H9 (cell line): ENCODE measurements around the gene AHDC1. TPM values are rescaled to one million over a fixed set of nuclear protein-coding genes. Genes with fewer than 3 reads are reported as not detected.

Source experiments
- DNase-seq: peaks from one replicate; pipeline ENCODE4 v3.0.0-alpha.2; 2017
- H2AFZ ChIP-seq: one replicate; pipeline ENCODE4 v1.6.1; 2013; ENCODE audit warnings: mild to moderate bottlenecking, low read length, control low read depth, moderate library complexity
- H2AK5ac ChIP-seq: 2 replicates; pipeline ENCODE4 v1.6.1; 2013; ENCODE audit warnings: low read length, control low read depth, mixed read lengths; ENCODE audit not compliant: insufficient read length
- H2BK120ac ChIP-seq: one replicate; pipeline ENCODE4 v1.6.1; 2013; ENCODE audit warnings: low read depth, mild to moderate bottlenecking, low read length, control low read depth, inconsistent platforms; ENCODE audit not compliant: poor library complexity, severe bottlenecking
- H2BK12ac ChIP-seq: 2 replicates; pipeline ENCODE4 v1.6.1; 2013; ENCODE audit warnings: low read length, control low read depth, mixed read lengths, low read depth; ENCODE audit not compliant: insufficient read length
- H2BK15ac ChIP-seq: 2 replicates; pipeline ENCODE4 v1.6.1; 2013; ENCODE audit warnings: low read depth, low read length, control low read depth
- H2BK20ac ChIP-seq: one replicate; pipeline ENCODE4 v1.6.1; 2013; ENCODE audit warnings: low read depth, mild to moderate bottlenecking, low read length, control low read depth, inconsistent platforms; ENCODE audit not compliant: poor library complexity, severe bottlenecking
- H2BK5ac ChIP-seq: 2 replicates; pipeline ENCODE4 v1.6.1; 2013; ENCODE audit warnings: low read length, control low read depth, mixed read lengths; ENCODE audit not compliant: insufficient read length
- H3K14ac ChIP-seq: 2 replicates; pipeline ENCODE4 v1.6.1; 2013; ENCODE audit warnings: low read length, control low read depth; ENCODE audit not compliant: insufficient read depth
- H3K18ac ChIP-seq: 2 replicates; pipeline ENCODE4 v1.6.1; 2013; ENCODE audit warnings: low read depth, mild to moderate bottlenecking, mixed read lengths, low read length, control low read depth; ENCODE audit not compliant: insufficient read length
- H3K23ac ChIP-seq: 2 replicates; pipeline ENCODE4 v1.6.1; 2013; ENCODE audit warnings: low read length, control low read depth, mixed read lengths, low read depth; ENCODE audit not compliant: insufficient read length
- H3K23me2 ChIP-seq: 2 replicates; pipeline ENCODE4 v1.6.1; 2013; ENCODE audit warnings: low read depth, mild to moderate bottlenecking, mixed read lengths, low read length, control low read depth; ENCODE audit not compliant: insufficient read length, poor library complexity, severe bottlenecking
- H3K27ac ChIP-seq: 2 replicates; pipeline ENCODE4 v1.5.1; 2013; ENCODE audit warnings: low read length, control low read depth, mixed read lengths, low read depth; ENCODE audit not compliant: insufficient read length
- H3K27me3 ChIP-seq: 2 replicates; pipeline ENCODE4 v1.6.1; 2013; ENCODE audit warnings: low read length, control low read depth, inconsistent platforms; ENCODE audit not compliant: insufficient read depth
- H3K4ac ChIP-seq: 2 replicates; pipeline ENCODE4 v1.6.1; 2013; ENCODE audit warnings: low read depth, mild to moderate bottlenecking, control low read depth, inconsistent platforms, low read length, moderate library complexity
- H3K4me1 ChIP-seq: 2 replicates; pipeline ENCODE4 v1.6.1; 2013; ENCODE audit warnings: low read length, control low read depth, inconsistent platforms; ENCODE audit not compliant: insufficient read depth
- H3K4me2 ChIP-seq: 2 replicates; pipeline ENCODE4 v1.6.1; 2013; ENCODE audit warnings: low read length, control low read depth, mixed read lengths; ENCODE audit not compliant: insufficient read length, insufficient read depth
- H3K56ac ChIP-seq: 2 replicates; pipeline ENCODE4 v1.6.1; 2013; ENCODE audit warnings: low read depth, mild to moderate bottlenecking, mixed read lengths, low read length, control low read depth; ENCODE audit not compliant: insufficient read length
- H3K79me1 ChIP-seq: 2 replicates; pipeline ENCODE4 v1.6.1; 2013; ENCODE audit warnings: low read depth, mild to moderate bottlenecking, moderate library complexity, low read length, control low read depth, inconsistent platforms; ENCODE audit not compliant: insufficient read depth, poor library complexity, severe bottlenecking
- H3K79me2 ChIP-seq: 2 replicates; pipeline ENCODE4 v1.6.1; 2013; ENCODE audit warnings: low read length, control low read depth, inconsistent platforms; ENCODE audit not compliant: insufficient read depth
- H3K9ac ChIP-seq: 2 replicates; pipeline ENCODE4 v1.6.1; 2013; ENCODE audit warnings: low read length, control low read depth, mixed read lengths; ENCODE audit not compliant: insufficient read length; ENCODE audit errors: extremely low read depth
- H3K9me3 ChIP-seq: one replicate; pipeline ENCODE4 v1.6.1; 2013; ENCODE audit warnings: low read depth, low read length, inconsistent platforms; ENCODE audit not compliant: control insufficient read depth
- H3T11ph ChIP-seq: one replicate; pipeline ENCODE4 v1.6.1; 2013; ENCODE audit warnings: mild to moderate bottlenecking, low read length, control low read depth, inconsistent platforms
- H4K20me1 ChIP-seq: one replicate; pipeline ENCODE4 v1.6.1; 2013; ENCODE audit not compliant: control insufficient read depth, insufficient read length, insufficient read depth
- H4K5ac ChIP-seq: 2 replicates; pipeline ENCODE4 v1.6.1; 2013; ENCODE audit warnings: low read depth, mild to moderate bottlenecking, mixed read lengths, low read length, control low read depth; ENCODE audit not compliant: insufficient read length
- H4K8ac ChIP-seq: replicated peaks from 2 replicates; pipeline ENCODE4 v1.6.1; 2013; ENCODE audit warnings: low read length, control low read depth, mixed read lengths, low read depth; ENCODE audit not compliant: insufficient read length
- H4K91ac ChIP-seq: 2 replicates; pipeline ENCODE4 v1.6.1; 2013; ENCODE audit warnings: low read depth, mild to moderate bottlenecking, moderate library complexity, mixed read lengths, low read length, control low read depth; ENCODE audit not compliant: insufficient read length
- H3K27ac Mint-ChIP-seq, 3 experiments: 2 replicates in 2 of 3; 3 replicates in 1 of 3; pipeline ENCODE4 v1.8.0; 2020 to 2021; ENCODE audit warnings: mixed read lengths in 3 of 3, mild to moderate bottlenecking in 1 of 3, moderate library complexity in 1 of 3
- H3K27me3 Mint-ChIP-seq: 2 replicates; pipeline ENCODE4 v1.8.0; 2021; ENCODE audit warnings: low read depth, mild to moderate bottlenecking, moderate library complexity, mixed read lengths
- H3K36me3 Mint-ChIP-seq, 3 experiments: 2 replicates in 2 of 3; 3 replicates in 1 of 3; pipeline ENCODE4 v1.8.0; 2020 to 2021; ENCODE audit warnings: low read depth in 3 of 3, mixed read lengths in 3 of 3; ENCODE audit not compliant: insufficient read depth in 1 of 3
- H3K4me1 Mint-ChIP-seq, 2 experiments: 2 replicates each; pipeline ENCODE4 v1.8.0; 2020; ENCODE audit warnings: mixed read lengths in 2 of 2
- H3K4me3 Mint-ChIP-seq, 2 experiments: 2 replicates in 1 of 2; 3 replicates in 1 of 2; pipeline ENCODE4 v1.8.0; 2020 to 2021; ENCODE audit warnings: mild to moderate bottlenecking in 2 of 2, mixed read lengths in 2 of 2, moderate library complexity in 1 of 2
- H3K9me3 Mint-ChIP-seq, 2 experiments: 2 replicates in 1 of 2; 3 replicates in 1 of 2; pipeline ENCODE4 v1.8.0; 2020; ENCODE audit warnings: mild to moderate bottlenecking in 2 of 2, mixed read lengths in 2 of 2, moderate library complexity in 1 of 2
- WGBS: extraction: QIAGEN DNeasy Blood & Tissue Kit; methylation state at CpG from one replicate; pipeline ENCODE4 v1.1.7; 2013; ENCODE audit warnings: missing lambda C conversion rate, low lambda C conversion rate, mixed read lengths; ENCODE audit not compliant: insufficient read length; ENCODE audit errors: extremely low coverage; 5-methylcytosine and 5-hydroxymethylcytosine counted together
- total RNA-seq: library from RNA; stranded (reverse); gene quantifications from 2 replicates; pipeline ENCODE4 v1.2.1, GENCODE V29; 2021
- TF ChIP-seq, protein P1 (sequence below): fragments of 200-600 bp; sonication (generic); conservative IDR thresholded peaks from 3 replicates; pipeline ENCODE4 v1.8.0; 2021; ENCODE audit warnings: antibody characterized with exemption, mild to moderate bottlenecking

Gene AHDC1
- total RNA-seq, 1 experiment from 2014 or later = 29.4 TPM

DNA sequence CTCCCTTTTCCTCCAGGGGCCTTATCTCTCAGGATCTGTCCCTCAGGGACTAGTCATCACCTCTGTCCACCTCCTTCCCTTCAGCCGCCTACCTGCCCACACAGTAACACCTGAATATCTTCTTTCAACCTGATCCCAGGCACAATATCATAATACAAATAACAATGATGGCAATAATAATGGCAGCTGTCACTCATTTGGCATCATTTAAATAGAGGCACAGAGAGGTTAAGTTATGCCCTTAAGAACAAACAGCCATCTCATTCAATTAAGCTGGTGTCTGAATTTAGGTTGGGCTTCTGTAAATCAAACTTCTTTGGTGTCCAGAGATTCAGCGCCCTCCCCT, 47.5 kb downstream of the AHDC1 start:
- no peak overlapping the region for H4K8ac ChIP-seq
- peak overlapping the region in 1 of 2 experiments; percentile 43; a peak in 2 of 5 replicates for H3K4me3 Mint-ChIP-seq
- H2AK5ac ChIP-seq = no peak overlapping the region
- H3K27ac ChIP-seq = no peak overlapping the region
- no peak overlapping the region for H3K9ac ChIP-seq
- H3K4ac ChIP-seq = no peak overlapping the region
- TF ChIP-seq, protein P1, sequence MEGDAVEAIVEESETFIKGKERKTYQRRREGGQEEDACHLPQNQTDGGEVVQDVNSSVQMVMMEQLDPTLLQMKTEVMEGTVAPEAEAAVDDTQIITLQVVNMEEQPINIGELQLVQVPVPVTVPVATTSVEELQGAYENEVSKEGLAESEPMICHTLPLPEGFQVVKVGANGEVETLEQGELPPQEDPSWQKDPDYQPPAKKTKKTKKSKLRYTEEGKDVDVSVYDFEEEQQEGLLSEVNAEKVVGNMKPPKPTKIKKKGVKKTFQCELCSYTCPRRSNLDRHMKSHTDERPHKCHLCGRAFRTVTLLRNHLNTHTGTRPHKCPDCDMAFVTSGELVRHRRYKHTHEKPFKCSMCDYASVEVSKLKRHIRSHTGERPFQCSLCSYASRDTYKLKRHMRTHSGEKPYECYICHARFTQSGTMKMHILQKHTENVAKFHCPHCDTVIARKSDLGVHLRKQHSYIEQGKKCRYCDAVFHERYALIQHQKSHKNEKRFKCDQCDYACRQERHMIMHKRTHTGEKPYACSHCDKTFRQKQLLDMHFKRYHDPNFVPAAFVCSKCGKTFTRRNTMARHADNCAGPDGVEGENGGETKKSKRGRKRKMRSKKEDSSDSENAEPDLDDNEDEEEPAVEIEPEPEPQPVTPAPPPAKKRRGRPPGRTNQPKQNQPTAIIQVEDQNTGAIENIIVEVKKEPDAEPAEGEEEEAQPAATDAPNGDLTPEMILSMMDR = no peak
- no peaks in the 10 kb centered on the region for H3K79me1 ChIP-seq
- no peaks in the 10 kb centered on the region for H3K27me3 Mint-ChIP-seq
- H3K18ac ChIP-seq = no peak overlapping the region
- no peak overlapping the region for H2AFZ ChIP-seq
- H3K27ac Mint-ChIP-seq = peak overlapping the region in 2 of 3 experiments; percentile 40 to 48; a peak in 2 of 7 replicates
- no peaks in the 10 kb centered on the region for H4K20me1 ChIP-seq
- no peaks in the 10 kb centered on the region for H3K27me3 ChIP-seq
- H3K4me2 ChIP-seq = no peak overlapping the region
- WGBS = no CpG with 5 or more reads among the region's 2 CpGs
- DNase-seq = no peak
- H3T11ph ChIP-seq = no peak overlapping the region
- H3K23me2 ChIP-seq = no peaks in the 10 kb centered on the region
- H3K9me3 Mint-ChIP-seq = no peaks in the 10 kb centered on the region; a peak in 2 of 5 replicates
- no peak overlapping the region for H2BK5ac ChIP-seq
- peaks cover 38 to 52% of the 10 kb centered on the region in 2 experiments for H3K4me1 Mint-ChIP-seq
- peaks cover 16% of the 10 kb centered on the region; the same call in 1 of the 2 replicates for H3K4me1 ChIP-seq
- no peak overlapping the region for H3K23ac ChIP-seq
- no peak overlapping the region for H3K56ac ChIP-seq
- no peaks in the 10 kb centered on the region for H3K9me3 ChIP-seq
- H2BK20ac ChIP-seq = no peak overlapping the region
- no peak overlapping the region for H2BK15ac ChIP-seq
- H4K5ac ChIP-seq = no peak overlapping the region
- H3K14ac ChIP-seq = no peak overlapping the region
- no peak overlapping the region for H2BK12ac ChIP-seq
- no peak overlapping the region for H4K91ac ChIP-seq
- peaks cover under 1 to 9% (median 7%) of the 10 kb centered on the region in 3 experiments; a peak in 5 of 7 replicates for H3K36me3 Mint-ChIP-seq
- no peaks in the 10 kb centered on the region for H3K79me2 ChIP-seq
- H2BK120ac ChIP-seq = no peak overlapping the region
